Muscle of leg (tissue), 11 donors: Measurements from ENCODE around the gene SIRT7. TPM values are rescaled to one million over a fixed set of nuclear protein-coding genes. Genes with fewer than 3 reads are reported as not detected.

ENCODE experiments used
- DNase-seq: peaks from one replicate; pipeline ENCODE4 v3.0.0; 2013
- H3K27ac ChIP-seq: one replicate; pipeline ENCODE4 v1.5.1; 2013; ENCODE audit warnings: mild to moderate bottlenecking, low read length, control low read depth
- H3K27me3 ChIP-seq: one replicate; pipeline ENCODE4 v1.6.1; 2013; ENCODE audit warnings: low read length; ENCODE audit not compliant: control insufficient read depth, insufficient read depth
- H3K36me3 ChIP-seq: one replicate; pipeline ENCODE4 v1.6.1; 2013; ENCODE audit warnings: low read length; ENCODE audit not compliant: control insufficient read depth, insufficient read depth
- H3K4me1 ChIP-seq: one replicate; pipeline ENCODE4 v1.6.1; 2013; ENCODE audit warnings: low read length; ENCODE audit not compliant: control insufficient read depth, insufficient read depth
- H3K4me3 ChIP-seq: one replicate; pipeline ENCODE4 v1.5.1; 2013; ENCODE audit warnings: low read length, control low read depth
- H3K9me3 ChIP-seq: replicated peaks from 2 replicates; pipeline ENCODE4 v1.6.1; 2013; ENCODE audit warnings: low read depth, low read length; ENCODE audit not compliant: control insufficient read depth
- WGBS: methylation state at CpG from one replicate; pipeline ENCODE4 v1.1.5; 2013; ENCODE audit warnings: missing lambda C conversion rate; ENCODE audit not compliant: insufficient coverage; 5-methylcytosine and 5-hydroxymethylcytosine counted together
- polyA plus RNA-seq, 8 donors: library from polyadenylated mRNA; unstranded; fragments of 120-200 nt; gene quantifications; one replicate each; pipeline versions ENCODE4 v1.2.1 to v1.2.3, GENCODE V29; 2013; ENCODE audit warnings: inconsistent platforms in 1 of 8, low replicate concordance in 1 of 8; ENCODE audit not compliant: insufficient read length in 8 of 8, insufficient read depth in 1 of 8
- total RNA-seq: library from RNA; stranded (reverse); fragments of 120-200 nt; gene quantifications from one replicate; pipeline ENCODE4 v1.2.4, GENCODE V29; 2013

The SIRT7 gene
- total and polyA plus RNA-seq, 9 donors = 6.0 to 9.7 (median 8.3) TPM

- no peak for DNase-seq
- Histone ChIP-seq H3K4me3 (no peak overlapping the region), H3K27ac (no peak overlapping the region), H3K9me3 (no peaks in the 10 kb centered on the region), H3K27me3 (peaks cover 14% of the 10 kb centered on the region), H3K4me1 (peaks cover 50% of the 10 kb centered on the region), H3K36me3 (peaks cover 29% of the 10 kb centered on the region)
- 60% methylated on average over 1 of the region's 15 CpGs for WGBS
Measured at GRCh38 chr17:81931557-81932332, 13.8 kb upstream of the SIRT7 start.

DNA sequence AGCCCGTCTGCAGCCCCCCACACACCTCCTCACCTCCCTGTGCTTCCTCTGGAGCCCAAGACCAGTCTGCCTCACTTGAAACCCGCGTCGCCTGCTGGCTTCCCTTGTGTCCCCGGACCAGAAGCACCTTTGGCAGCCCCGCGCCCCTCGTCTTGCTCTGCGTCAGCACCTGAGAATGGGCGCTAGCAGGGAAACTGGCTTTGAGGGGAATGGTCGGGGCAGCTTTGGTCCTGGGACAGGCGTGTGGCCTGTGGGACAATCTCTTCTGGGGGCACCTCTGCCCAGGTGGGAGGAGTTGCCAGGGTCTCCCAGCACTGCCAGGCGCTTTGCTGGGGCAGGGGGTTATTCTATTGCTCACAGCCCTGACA lies 13.2 kb upstream of the SIRT7 start:
- peaks cover 50% of the 10 kb centered on the region for H3K4me1 ChIP-seq
- H3K9me3 ChIP-seq = no peaks in the 10 kb centered on the region
- H3K4me3 ChIP-seq = no peak overlapping the region
- 51% methylated on average over 12 of the region's 13 CpGs for WGBS
- H3K27me3 ChIP-seq = peaks cover 14% of the 10 kb centered on the region
- peaks cover 29% of the 10 kb centered on the region for H3K36me3 ChIP-seq
- H3K27ac ChIP-seq = no peak overlapping the region
- no peak for DNase-seq

- Histone ChIP-seq H3K36me3 (peaks cover 28% of the 10 kb centered on the region), H3K4me3 (no peak overlapping the region), H3K27ac (peak overlapping the region; percentile 35), H3K9me3 (no peaks in the 10 kb centered on the region), H3K27me3 (peaks cover 14% of the 10 kb centered on the region), H3K4me1 (peaks cover 50% of the 10 kb centered on the region)
- DNase-seq = no peak
- 55% methylated on average over 15 of the region's 20 CpGs for WGBS
Measured at GRCh38 chr17:81930142-81931125, 12.5 kb upstream of the SIRT7 start.

DNA sequence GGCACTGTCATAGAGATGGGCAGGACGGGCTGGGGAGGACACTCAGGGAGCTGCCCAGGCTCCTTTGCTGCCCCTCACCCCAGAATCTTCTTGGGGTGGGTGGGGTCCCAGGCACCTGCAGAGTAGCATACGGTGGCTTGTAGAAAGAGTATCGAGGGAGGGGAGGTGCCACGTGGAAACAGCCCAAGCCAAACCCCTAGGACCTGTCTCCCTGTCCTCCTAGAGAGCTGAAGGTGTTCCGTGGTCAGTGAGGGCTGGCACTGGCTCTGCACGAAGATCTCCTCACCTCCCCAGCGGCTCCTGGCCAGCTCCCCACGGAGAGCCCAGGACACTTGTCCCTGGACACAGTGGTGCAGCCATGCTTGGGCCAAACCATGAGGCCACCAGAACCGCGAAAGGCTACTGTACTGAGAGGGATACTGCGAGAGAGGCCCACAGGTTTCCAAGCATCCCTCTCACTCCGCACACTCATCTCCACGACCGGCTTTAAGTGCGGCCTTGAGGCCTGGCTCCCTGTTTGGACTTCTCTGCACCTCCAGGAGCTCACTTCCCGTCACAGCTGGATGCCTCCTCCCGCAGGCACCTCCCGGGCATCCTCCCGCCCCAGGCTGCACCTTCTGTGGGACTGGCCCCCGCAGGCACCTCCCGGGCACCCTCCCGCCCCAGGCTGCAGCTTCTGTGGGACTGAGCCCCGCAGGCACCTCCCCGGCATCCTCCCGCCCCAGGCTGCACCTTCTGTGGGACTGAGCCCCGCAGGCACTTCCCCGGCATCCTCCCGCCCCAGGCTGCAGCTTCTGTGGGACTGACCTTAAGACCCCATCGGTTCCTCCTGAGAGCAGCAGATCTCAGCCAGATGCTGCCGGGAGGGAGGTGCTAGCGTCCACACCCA lies 11.5 kb upstream of the SIRT7 start:
- WGBS = 78% methylated on average over 27 of the region's 31 CpGs
- no peak for DNase-seq
- no peak overlapping the region for H3K4me3 ChIP-seq
- H3K27ac ChIP-seq = no peak overlapping the region
- H3K27me3 ChIP-seq = peaks cover 14% of the 10 kb centered on the region
- no peaks in the 10 kb centered on the region for H3K9me3 ChIP-seq
- H3K36me3 ChIP-seq = peaks cover 19% of the 10 kb centered on the region
- H3K4me1 ChIP-seq = peaks cover 55% of the 10 kb centered on the region

- 11% methylated on average over 39 of the region's 44 CpGs for WGBS
- H3K4me3 ChIP-seq = peak overlapping the region; percentile 49
- H3K27ac ChIP-seq = no peak overlapping the region
- H3K4me1 ChIP-seq = peaks cover 63% of the 10 kb centered on the region
- DNase-seq = no peak
- peaks cover 11% of the 10 kb centered on the region for H3K36me3 ChIP-seq
- H3K9me3 ChIP-seq = no peaks in the 10 kb centered on the region
- peaks cover 14% of the 10 kb centered on the region for H3K27me3 ChIP-seq
Measured at GRCh38 chr17:81928544-81929252, 10.7 kb upstream of the SIRT7 start.

GRCh38 chr17:81927653-81928543 lies 9.9 kb upstream of the SIRT7 start, which contains the start of gene MAFG:
MAFG (minus strand) TSS chr17:81927735; CDS start chr17:81923185, 4,550 bp downstream.
- Histone ChIP-seq H3K36me3 (peaks cover 4% of the 10 kb centered on the region), H3K27ac (peak within 1 kb of the TSS; percentile 94), H3K4me1 (peaks cover 71% of the 10 kb centered on the region), H3K9me3 (no peaks in the 10 kb centered on the region), H3K4me3 (peak within 1 kb of the TSS; percentile 76), H3K27me3 (peaks cover 14% of the 10 kb centered on the region)
- under 1% methylated on average over 86 of the region's 98 CpGs for WGBS
- DNase-seq = peak; percentile 99

DNA sequence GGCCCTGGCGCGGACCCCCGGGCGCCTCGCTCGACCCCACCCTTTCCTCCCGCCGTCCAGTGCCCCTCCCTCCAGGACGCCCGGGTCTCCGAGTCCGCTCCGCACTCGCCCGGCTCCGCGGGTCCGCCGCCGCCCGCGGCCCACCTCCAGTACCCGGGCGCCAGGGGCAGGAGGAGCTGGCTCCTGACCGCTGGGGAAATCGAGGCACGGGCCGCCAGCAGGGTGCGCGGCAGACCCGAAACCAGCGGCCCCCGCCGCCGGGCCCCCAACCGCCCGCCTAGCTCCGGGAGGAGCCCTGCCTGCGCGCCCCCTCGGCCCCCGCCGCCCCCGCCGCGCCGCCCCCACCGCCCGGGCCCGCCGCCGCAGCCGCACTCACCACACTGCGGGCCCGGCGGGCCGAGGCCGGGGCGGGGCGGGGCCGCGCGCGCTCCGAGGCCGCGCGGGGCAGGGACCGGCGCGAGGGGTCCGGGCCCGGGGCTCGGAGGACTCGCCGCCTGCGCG lies 9.2 kb upstream of the SIRT7 start:
- H3K36me3 ChIP-seq = peaks cover 6% of the 10 kb centered on the region
- H3K4me1 ChIP-seq = peaks cover 74% of the 10 kb centered on the region
- peak; percentile 53 for DNase-seq
- peaks cover 14% of the 10 kb centered on the region for H3K27me3 ChIP-seq
- no peaks in the 10 kb centered on the region for H3K9me3 ChIP-seq
- H3K4me3 ChIP-seq = peak overlapping the region; percentile 76
- under 1% methylated on average over 63 of the region's 78 CpGs for WGBS
- H3K27ac ChIP-seq = peak overlapping the region; percentile 42

DNA sequence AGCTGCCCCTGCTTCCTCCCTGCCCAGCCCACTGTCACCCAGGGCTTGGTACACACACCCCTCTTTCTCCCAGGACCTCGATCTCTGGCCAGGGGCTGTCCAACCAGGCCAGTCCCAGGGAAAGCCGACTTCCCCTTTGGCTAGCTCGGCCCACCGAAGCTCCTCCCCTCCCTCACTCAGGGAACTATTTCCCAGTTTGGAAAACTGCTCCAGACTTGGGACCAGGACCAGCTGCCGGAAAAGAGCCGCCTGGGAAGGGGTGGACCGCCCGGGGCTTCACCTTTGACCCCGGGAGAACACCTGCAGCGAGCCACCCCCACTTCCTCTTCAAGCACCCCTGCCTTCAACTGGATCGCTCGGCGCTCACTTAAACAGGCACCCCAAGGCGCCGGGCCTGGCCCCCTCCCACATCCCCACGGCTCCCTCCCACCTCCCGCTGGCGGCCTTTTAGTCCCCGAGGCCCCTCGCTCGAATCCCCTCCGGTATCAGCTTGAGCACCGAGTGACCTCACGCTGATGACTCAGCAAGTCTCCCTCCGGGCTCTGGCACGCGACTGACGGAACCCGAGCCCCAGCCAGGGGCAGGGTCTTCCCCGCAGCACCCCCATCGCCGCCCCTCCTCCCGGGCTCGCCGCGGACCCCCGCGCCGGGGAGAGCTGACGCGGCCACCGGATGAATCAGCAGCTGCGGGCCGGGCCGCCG lies 8.6 kb upstream of the SIRT7 start:
- DNase-seq = peak; percentile 88
- H3K27ac ChIP-seq = peak overlapping the region; percentile 94
- peaks cover 71% of the 10 kb centered on the region for H3K4me1 ChIP-seq
- H3K27me3 ChIP-seq = peaks cover 14% of the 10 kb centered on the region
- WGBS = 0% methylated on average over 46 of the region's 46 CpGs
- peaks cover 10% of the 10 kb centered on the region for H3K36me3 ChIP-seq
- no peaks in the 10 kb centered on the region for H3K9me3 ChIP-seq
- H3K4me3 ChIP-seq = peak overlapping the region; percentile 76
